ENCODE data around the gene LRP8. TPM values are rescaled to one million over a fixed set of nuclear protein-coding genes. Genes with fewer than 3 reads are reported as not detected.

Gene LRP8
- polyA plus RNA-seq, 3 donors: 4.6 to 6.3 (median 5.1) TPM

GRCh38 chr1:53341521-53341895, 13.6 kb upstream of the LRP8 start:
- DNase-seq (ENCODE audit: low read depth in 3 of 3, low spot score in 2 of 3): no peak

GRCh38 chr1:53340660-53341520, 13.0 kb upstream of the LRP8 start:
- DNase-seq (ENCODE audit: low read depth in 3 of 3, low spot score in 2 of 3): no peak

- DNase-seq (ENCODE audit: low read depth in 3 of 3, low spot score in 2 of 3): no peak
Observed at GRCh38 chr1:53339736-53340635, 12.1 kb upstream of the LRP8 start.

- no peak for DNase-seq (ENCODE audit: low read depth in 3 of 3, low spot score in 2 of 3)
Observed at GRCh38 chr1:53338423-53338822, 10.6 kb upstream of the LRP8 start.

- DNase-seq (ENCODE audit: low read depth in 3 of 3, low spot score in 2 of 3): no peak
Observed at GRCh38 chr1:53337499-53337898, 9.6 kb upstream of the LRP8 start.

GRCh38 chr1:53336146-53336545, 8.3 kb upstream of the LRP8 start:
- no peak for DNase-seq (ENCODE audit: low read depth in 3 of 3, low spot score in 2 of 3)

GRCh38 chr1:53335661-53336060, 7.8 kb upstream of the LRP8 start:
- no peak for DNase-seq (ENCODE audit: low read depth in 3 of 3, low spot score in 2 of 3)

GRCh38 chr1:53334781-53335180, 6.9 kb upstream of the LRP8 start:
- DNase-seq (ENCODE audit: low read depth in 3 of 3, low spot score in 2 of 3): no peak

GRCh38 chr1:53334312-53334711, 6.4 kb upstream of the LRP8 start:
- DNase-seq (ENCODE audit: low read depth in 3 of 3, low spot score in 2 of 3): no peak

- no peak for DNase-seq (ENCODE audit: low read depth in 3 of 3, low spot score in 2 of 3)
Observed at GRCh38 chr1:53332833-53333232, 5.0 kb upstream of the LRP8 start.

- DNase-seq (ENCODE audit: low read depth in 3 of 3, low spot score in 2 of 3): no peak
Observed at GRCh38 chr1:53332186-53332564, 4.3 kb upstream of the LRP8 start.

- DNase-seq (ENCODE audit: low read depth in 3 of 3, low spot score in 2 of 3): no peak
Observed at GRCh38 chr1:53331446-53332185, 3.7 kb upstream of the LRP8 start.

- no peak for DNase-seq (ENCODE audit: low read depth in 3 of 3, low spot score in 2 of 3)
Observed at GRCh38 chr1:53330819-53331218, 2.9 kb upstream of the LRP8 start.

- no peak for DNase-seq (ENCODE audit: low read depth in 3 of 3, low spot score in 2 of 3)
Observed at GRCh38 chr1:53328541-53329499, 950 bp upstream of the LRP8 start.

- DNase-seq (ENCODE audit: low read depth in 3 of 3, low spot score in 2 of 3): no peak
Observed at GRCh38 chr1:53327182-53327913, 522 bp downstream of the LRP8 start.

- DNase-seq (ENCODE audit: low read depth in 3 of 3, low spot score in 2 of 3): no peak
Observed at GRCh38 chr1:53326598-53327181, 1.2 kb downstream of the LRP8 start.

- no peak for DNase-seq (ENCODE audit: low read depth in 3 of 3, low spot score in 2 of 3)
Observed at GRCh38 chr1:53326088-53326597, 1.7 kb downstream of the LRP8 start.

GRCh38 chr1:53325326-53326087, 2.4 kb downstream of the LRP8 start:
- DNase-seq (ENCODE audit: low read depth in 3 of 3, low spot score in 2 of 3): no peak
